Neural crest cell (in vitro differentiated cells): Measurements from ENCODE around the gene TSPAN11. TPM values are rescaled to one million over a fixed set of nuclear protein-coding genes. Genes with fewer than 3 reads are reported as not detected.

Source experiments
- DNase-seq: peaks from one replicate; pipeline ENCODE4 v3.0.0; 2021; ENCODE audit warnings: low read depth, mixed read lengths, low spot score
- H3K27ac Mint-ChIP-seq: one replicate; pipeline ENCODE4 v1.8.0; 2021; ENCODE audit warnings: mild to moderate bottlenecking, mixed read lengths; ENCODE audit not compliant: unreplicated experiment
- H3K27me3 Mint-ChIP-seq: 2 replicates; pipeline ENCODE4 v1.8.0; 2021; ENCODE audit warnings: low read depth, mild to moderate bottlenecking, mixed read lengths
- H3K36me3 Mint-ChIP-seq: 2 replicates; pipeline ENCODE4 v1.8.0; 2021; ENCODE audit warnings: low read depth, mild to moderate bottlenecking, mixed read lengths
- H3K4me1 Mint-ChIP-seq: 2 replicates; pipeline ENCODE4 v1.8.0; 2021; ENCODE audit warnings: mixed read lengths
- H3K4me3 Mint-ChIP-seq: one replicate; pipeline ENCODE4 v1.8.0; 2021; ENCODE audit warnings: mild to moderate bottlenecking, mixed read lengths
- H3K9me3 Mint-ChIP-seq: 2 replicates; pipeline ENCODE4 v1.8.0; 2021; ENCODE audit warnings: mixed read lengths
- total RNA-seq: library from RNA; stranded (reverse); gene quantifications from 2 replicates; pipeline ENCODE4 v1.2.1, GENCODE V29; 2021
- TF ChIP-seq, protein P1 (sequence below): fragments of 200-600 bp; sonication (generic); conservative IDR thresholded peaks from 2 replicates; pipeline ENCODE4 v1.5.0; 2021; ENCODE audit warnings: antibody characterized with exemption, mild to moderate bottlenecking

Gene TSPAN11
- total RNA-seq, 1 donor from 2014 or later, result 21.4 TPM

DNA sequence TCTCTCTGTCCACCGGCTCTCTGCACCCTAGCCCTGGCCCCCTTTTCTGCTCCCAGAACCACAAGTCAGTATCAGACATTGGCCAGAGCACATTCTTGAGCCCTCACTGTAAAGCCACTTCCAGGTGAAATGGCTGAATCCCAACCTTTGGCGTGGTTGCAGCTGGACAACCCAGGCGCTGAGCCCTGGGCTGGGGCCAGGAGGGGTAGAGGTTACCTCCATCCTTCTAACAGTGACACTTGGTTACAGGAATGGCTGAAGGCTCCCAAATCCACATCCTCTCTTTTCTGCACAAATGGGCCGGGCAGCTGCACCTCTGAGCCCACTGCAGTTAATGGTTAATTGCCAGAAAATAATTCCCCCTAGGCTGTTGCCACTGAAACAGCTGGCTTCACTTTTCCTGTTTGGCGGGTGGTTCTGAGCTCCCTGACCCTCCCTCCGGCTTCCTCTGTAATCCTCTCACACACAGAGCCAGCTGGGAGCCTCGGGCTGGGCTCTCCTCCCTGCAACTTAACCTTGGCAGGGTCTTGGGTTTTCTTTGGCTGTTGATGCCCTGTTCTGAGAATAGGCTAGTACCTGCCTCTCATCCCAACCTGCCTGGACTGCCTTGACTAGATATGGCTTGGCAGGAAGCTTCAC is 44.1 kb downstream of the TSPAN11 start:
- Mint-ChIP-seq H3K36me3 (no peaks in the 10 kb centered on the region), H3K4me3 (no peak overlapping the region), H3K27ac (no peak overlapping the region), H3K9me3 (no peaks in the 10 kb centered on the region), H3K4me1 (no peaks in the 10 kb centered on the region), H3K27me3 (no peaks in the 10 kb centered on the region)
- DNase-seq, result no peak
- TF ChIP-seq, protein P1, sequence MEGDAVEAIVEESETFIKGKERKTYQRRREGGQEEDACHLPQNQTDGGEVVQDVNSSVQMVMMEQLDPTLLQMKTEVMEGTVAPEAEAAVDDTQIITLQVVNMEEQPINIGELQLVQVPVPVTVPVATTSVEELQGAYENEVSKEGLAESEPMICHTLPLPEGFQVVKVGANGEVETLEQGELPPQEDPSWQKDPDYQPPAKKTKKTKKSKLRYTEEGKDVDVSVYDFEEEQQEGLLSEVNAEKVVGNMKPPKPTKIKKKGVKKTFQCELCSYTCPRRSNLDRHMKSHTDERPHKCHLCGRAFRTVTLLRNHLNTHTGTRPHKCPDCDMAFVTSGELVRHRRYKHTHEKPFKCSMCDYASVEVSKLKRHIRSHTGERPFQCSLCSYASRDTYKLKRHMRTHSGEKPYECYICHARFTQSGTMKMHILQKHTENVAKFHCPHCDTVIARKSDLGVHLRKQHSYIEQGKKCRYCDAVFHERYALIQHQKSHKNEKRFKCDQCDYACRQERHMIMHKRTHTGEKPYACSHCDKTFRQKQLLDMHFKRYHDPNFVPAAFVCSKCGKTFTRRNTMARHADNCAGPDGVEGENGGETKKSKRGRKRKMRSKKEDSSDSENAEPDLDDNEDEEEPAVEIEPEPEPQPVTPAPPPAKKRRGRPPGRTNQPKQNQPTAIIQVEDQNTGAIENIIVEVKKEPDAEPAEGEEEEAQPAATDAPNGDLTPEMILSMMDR, result no peak

DNA sequence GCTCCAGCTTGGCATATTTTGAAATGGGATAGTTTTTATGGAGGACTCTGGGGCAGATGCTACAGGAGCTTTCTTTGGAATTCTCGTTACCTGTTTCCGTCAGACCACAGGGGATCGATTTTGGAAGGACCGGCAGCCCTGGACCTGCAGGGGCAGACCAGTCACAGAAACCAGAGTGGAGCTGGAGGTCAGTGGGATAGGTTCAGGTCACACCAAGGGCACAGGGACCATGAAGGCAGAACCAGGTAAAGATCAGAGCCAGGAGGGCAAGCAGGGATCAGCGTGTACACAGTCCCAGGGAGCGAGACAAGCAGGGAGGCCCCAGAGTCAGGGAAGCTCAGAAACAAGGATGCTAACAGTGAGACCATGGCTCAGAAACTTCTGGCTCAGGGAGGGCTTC is 45.5 kb downstream of the TSPAN11 start:
- Mint-ChIP-seq H3K36me3 (no peaks in the 10 kb centered on the region), H3K4me3 (no peak overlapping the region), H3K27me3 (no peaks in the 10 kb centered on the region), H3K27ac (no peak overlapping the region), H3K4me1 (no peaks in the 10 kb centered on the region), H3K9me3 (no peaks in the 10 kb centered on the region)
- no peak for DNase-seq
- TF ChIP-seq, protein P1, result no peak

DNA sequence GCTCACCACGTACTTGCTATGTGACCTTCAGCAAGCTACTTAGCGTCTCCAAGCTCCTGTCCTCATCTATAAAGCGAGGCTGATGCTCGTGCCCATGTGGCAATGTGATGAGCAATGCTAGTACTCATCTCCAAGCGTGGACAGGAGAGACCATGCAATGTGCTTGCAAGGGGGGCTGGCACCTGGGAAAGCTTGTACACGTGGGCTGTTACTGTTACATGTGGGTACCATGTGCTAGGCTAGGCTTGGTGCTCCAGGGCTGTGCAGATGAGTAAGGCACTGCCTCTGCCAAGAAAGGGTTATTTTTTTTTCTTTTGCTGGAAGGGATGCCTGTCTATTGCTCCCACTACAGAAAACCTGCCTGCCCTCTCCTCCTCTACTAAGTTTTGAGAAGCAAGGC is 46.6 kb downstream of the TSPAN11 start:
- no peaks in the 10 kb centered on the region for H3K27me3 Mint-ChIP-seq
- H3K36me3 Mint-ChIP-seq, result no peaks in the 10 kb centered on the region
- DNase-seq, result no peak

DNA sequence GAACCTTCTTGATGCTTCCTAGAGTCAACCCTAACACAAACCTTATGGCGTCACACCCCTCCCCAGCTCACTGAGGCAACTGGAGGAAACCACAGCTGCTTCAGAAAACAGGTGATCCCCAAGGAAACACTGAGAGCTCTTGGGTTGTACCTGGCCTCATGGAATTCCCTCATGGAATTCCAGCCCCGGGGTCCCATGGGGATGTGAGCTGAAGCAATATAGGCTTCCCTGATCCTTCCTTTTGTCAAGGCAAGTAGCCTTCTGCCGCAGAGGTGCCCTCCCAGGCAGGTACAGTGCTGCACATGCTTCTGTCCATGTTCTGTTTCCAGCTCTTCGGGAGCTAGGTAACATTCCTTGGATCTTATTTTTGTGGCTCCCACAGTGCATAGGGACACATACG is 47.3 kb downstream of the TSPAN11 start:
- Mint-ChIP-seq H3K4me3 (no peak overlapping the region), H3K27ac (no peak overlapping the region), H3K36me3 (no peaks in the 10 kb centered on the region), H3K4me1 (peaks cover 4% of the 10 kb centered on the region), H3K9me3 (no peaks in the 10 kb centered on the region), H3K27me3 (no peaks in the 10 kb centered on the region)
- TF ChIP-seq, protein P1, result no peak
- no peak for DNase-seq

More for the DNA sequence above, 46.6 kb downstream of the TSPAN11 start:
- H3K27ac Mint-ChIP-seq, result no peak overlapping the region
- TF ChIP-seq, protein P1, result no peak
- H3K4me1 Mint-ChIP-seq, result peaks cover 3% of the 10 kb centered on the region
- H3K4me3 Mint-ChIP-seq, result no peak overlapping the region
- no peaks in the 10 kb centered on the region for H3K9me3 Mint-ChIP-seq

DNA sequence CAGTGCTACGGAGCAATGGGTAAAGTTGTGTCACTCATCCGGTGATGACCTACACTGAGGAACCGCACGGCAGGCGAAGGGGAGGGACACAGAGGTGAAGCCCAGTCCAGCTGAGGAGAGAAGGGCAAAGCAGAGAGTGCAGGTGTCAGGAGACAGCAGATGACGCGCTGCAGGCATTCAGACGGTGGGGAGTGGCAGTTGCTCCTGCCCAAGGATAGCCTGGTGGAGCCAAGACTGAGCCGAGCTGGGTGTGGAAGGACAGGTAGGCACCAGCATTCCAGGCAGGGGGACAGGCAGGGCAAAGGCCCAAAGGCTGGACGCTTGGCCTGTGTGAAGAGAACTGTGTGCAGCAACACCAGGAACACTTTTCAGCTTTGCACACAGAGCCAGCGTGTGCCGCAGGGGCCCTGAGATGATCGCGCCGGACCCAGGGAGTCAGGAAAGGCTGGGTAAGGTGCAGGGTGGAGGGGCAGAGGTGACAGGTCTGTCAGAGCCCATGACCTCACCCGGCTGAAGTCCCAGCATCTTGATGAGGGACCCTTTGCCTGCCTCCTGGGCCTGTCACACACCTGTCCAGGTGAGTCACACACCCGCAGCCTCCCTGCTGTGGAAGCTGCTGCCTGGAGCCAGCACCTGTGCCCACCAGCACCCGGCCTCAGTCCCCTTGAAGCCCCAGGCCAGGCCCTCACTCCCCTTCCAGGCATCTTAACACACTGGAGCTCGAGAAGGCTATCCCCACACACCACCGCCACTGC is 48.4 kb downstream of the TSPAN11 start:
- peaks cover 7% of the 10 kb centered on the region for H3K4me1 Mint-ChIP-seq
- no peaks in the 10 kb centered on the region for H3K36me3 Mint-ChIP-seq
- H3K27me3 Mint-ChIP-seq, result no peaks in the 10 kb centered on the region
- no peak for DNase-seq
- no peak overlapping the region for H3K4me3 Mint-ChIP-seq
- TF ChIP-seq, protein P1, result no peak
- no peaks in the 10 kb centered on the region for H3K9me3 Mint-ChIP-seq
- H3K27ac Mint-ChIP-seq, result no peak overlapping the region
